Kidney tubule cell (primary cell): ENCODE measurements around the gene RASGRP2.

ENCODE experiments used
- DNase-seq: peaks from one replicate; pipeline ENCODE4 v3.0.0-alpha.2; 2018; ENCODE audit warnings: low spot score

RASGRP2 gene

DNA sequence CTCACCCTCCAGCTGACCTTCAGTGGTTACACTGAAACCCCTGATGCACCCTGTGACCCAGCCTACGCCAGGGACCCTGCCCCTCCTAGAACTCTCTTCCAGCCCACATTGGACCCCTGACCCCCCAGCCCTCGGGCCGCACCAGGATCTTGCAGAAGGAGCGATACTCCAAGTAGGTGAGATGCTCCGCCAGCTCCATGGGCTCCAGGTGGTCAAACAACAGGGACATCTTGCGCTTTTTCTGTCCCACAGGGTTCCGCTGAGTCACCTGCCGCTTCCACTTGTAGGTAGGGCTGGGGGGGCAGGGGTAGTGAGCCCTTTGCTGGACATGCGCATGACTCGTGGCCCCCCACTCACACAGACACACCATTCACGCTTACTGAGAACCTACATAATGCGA, 4.1 kb downstream of the RASGRP2 start:
- no peak for DNase-seq

DNA sequence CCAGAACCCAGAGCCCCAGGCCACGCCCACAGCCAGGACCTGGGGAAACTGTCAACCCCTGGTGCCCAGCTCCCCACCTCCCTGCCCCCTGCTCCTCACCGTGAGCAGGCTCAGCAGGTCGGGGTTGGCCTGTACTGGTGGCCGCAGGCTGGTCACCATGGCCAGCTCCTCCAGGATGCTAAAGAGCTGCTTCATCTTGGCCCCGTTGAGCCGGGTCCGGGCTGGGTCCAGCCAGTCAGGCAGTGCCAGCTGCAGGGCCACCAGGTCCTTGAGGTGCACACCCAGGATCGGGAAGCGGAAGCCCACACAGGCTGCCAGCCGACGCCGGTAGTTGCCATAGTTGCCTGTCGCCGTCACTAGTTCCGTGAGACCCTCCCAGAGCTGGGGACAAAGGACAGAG, 7.3 kb downstream of the RASGRP2 start:
- DNase-seq = no peak

DNA sequence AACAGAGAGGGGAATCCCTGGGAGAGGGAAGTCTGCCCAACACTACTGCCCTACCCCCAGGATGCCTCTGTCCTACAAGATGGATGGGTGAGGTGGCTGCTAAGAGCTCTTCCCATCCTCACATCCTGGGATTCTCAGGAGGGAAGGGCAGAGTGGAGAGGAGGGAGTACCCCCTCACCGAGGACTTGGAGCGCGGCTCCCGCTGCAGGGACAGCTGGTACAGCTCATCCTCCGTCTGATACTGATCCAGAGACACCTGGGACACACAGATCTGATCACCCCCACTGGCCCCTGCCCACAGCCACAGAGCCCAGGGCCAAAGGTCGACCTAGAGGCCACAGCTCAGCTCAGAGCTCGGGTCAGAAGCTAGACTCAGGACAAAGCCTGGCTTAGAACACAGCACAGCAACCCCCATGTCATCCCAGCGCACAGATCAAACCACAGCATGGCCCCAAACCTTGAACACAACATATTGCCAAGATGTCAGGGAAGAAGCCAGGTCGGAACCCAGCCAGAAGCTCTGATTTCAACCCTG, 8.2 kb downstream of the RASGRP2 start:
- DNase-seq = no peak

DNA sequence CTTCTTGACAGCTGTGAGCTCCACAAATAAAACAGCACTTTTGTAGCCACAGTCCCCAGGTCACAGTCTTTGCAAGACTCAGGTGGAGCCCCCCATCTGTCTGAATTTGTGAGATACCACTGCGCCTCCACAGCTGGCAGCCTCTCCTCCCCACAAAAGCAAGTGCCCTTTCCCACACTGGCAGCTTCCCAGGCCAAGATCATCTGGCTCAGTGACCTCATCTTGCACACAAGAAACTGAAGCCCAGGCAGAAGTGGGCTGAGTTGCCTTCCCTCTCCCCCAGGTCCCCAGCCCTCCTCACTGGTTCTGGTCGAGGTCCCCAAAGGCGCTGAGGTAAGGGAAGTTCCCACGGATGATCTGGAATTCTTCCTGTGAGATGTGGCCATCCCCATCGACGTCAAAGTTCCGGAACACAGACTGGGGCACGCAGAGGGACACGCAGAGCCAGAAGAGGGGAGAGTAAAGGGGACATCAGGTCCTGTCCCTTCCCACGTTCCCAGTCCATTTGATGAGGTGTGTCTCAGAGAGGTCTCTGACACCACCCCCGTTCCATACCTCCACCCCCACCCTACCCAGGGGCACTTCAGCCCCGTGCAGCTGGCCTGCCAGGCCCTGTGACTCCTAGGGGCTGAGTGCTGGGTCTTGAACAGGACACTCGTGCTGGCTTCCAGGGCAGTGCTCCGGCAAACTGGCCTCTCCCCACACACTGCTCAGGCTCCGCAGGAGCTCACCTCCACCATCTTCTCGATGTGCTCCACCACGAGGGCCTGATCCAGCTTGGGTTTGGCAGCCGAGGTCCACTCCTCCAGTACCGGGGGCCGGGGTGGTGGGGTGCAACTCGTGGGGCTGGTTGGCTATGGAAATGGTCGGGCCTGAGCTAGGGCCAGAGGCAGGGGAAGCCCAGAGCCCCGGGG, 8.9 kb downstream of the RASGRP2 start:
- no peak for DNase-seq

DNA sequence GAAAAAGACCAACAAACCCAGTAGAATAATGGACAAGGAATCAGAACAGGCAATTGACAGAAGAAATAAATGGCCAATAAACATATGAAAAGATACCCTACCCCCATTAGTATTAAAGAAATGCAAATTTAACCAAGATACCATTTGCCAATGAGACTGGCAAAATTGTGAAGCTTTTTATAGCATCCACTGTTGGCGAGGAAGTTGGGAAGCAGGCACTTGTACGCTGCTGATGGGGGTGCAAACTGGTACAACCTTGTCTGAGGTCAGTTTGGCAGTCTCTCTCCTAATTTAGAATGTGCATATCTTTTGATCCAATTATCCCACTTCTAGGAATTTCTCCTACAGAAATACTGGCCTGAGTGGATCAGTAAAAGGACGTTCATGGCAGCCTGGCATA, 12.3 kb downstream of the RASGRP2 start:
- DNase-seq = no peak

DNA sequence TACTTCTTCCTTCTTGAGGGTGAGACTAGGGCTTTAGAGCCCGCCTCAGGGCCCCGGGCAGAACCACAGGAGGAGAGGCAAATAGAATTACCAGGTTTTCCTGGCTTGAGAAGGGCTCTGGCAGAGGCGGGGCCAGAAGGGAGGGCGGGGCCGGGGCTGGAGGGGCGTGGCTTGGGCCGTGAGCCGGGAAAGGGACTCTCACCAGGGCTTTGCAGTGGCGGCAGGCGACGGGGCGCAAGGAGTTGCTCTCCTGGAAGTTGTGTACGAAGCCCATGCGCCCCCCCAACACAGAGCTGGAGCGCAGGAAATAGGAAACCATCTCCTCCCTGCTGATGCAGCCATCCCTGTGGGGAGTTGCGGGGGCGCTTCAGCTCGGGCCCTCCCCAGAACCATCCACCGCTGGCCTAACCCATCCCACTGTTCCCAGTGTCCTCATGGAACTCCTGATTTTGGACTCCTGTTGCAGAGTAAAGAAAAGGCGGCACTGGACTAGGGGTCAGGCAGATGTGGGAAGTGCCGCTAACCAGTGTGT, 14.0 kb downstream of the RASGRP2 start:
- peak; percentile 9 for DNase-seq

DNA sequence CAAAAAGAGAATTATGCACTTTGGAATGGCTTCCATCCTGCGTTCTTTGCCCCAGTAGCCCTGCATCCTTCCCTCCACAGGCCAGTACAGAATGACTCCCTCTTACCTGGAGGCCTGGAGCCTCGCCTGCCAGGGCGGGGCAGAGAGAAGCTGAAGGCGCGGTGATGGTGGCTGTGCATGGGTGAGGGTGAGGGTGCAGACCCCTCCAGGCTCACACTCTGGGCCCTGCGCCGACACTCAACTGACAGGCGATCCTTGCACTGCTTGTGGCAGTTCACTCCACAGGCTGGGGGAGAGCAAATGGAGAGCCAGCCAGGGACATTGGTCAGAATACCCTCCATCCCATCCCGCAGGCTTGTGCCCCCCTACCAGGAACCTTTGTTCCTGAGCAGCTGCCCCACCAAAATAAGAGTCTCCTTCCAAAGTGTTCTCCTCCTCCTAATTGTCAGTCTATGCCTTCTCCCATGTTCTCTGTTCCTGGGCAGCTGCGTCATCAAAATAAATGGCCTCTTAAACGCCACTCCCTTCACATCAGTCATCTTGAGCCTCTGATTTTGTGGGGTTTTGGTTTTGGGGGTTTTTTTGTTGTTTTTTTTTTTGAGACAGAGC, 15.1 kb downstream of the RASGRP2 start:
- DNase-seq = no peak

DNA sequence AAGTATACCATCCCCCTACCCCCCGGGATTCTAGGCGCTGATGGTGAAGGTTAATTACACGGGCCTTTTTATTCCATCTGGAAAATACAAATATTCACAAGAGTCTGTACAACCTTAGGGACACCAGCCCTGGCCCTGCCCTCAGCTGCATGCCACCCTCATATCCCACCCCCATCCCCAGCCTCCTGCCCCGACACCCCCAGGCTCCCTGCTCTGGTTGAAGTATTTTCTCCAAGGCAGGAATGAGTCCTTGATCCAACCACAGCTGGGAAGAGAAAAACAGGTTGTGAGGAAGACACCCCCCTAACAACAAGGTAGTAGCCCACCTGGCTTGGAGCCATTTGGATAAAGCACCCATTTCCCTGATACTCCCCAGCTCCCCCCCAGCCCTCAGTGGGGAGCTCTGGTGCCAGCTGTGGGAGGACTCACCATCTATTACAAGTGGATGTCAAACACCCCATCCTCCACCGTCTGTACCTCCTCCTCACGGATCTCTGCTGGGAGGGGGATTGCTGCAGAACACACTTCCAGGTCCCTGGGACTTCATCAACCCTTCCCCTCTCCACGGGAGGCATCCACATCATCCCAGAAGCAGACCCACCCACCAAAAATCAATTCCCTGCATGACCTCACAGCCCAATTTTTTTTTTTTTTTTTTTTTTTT, 16.9 kb downstream of the RASGRP2 start:
- DNase-seq = no peak

DNA sequence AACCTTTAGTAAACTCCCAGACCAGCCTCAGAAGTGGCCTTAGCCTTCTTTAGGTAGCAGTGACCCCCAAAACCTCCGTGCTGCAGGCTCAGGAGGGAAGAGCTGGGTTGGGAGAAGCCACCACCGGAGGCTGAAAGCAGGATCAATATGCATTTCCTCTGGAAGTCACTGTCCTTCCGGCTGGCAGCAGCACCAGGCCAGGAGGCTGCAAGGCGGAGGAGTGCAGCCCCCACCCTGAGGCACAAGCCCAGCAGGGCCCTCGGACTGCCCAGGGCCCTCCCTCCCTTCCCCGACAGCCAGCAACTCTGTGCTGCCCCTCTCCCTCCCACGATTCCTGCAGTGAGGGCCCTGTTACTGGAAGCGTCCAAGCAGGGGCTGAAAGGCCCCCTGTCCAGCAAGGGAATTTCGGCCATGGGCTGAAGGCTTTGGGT, 17.7 kb downstream of the RASGRP2 start:
- DNase-seq = no peak

DNA sequence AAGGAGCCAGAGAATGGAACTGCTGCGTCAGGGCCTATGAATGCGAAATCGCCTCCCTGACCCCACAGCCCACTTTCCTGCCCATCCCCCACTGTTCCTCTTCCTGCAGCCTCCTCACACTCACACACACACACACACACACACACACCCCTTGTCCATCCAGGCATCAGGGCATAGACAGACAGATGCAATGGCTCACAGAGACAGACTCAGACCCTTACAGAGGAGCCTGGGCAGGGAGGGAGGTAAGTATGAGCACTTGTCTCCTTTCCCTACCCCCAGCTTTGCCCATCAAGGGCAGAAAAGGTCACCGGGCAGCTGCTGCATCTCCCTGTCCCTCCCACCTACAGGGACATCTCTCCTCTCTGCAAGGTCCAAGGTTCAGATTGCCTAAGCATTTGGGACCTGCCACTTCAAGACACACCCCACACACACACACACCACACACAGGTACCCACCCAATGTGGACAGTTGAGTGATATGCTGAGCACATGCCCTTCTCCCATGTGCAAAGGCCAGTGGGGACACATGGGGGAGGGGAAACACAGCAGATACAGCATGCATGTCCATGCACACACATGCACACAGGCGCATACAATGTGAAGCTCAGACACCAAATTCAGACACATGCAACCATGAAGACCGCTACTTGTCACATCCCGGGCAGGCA, 18.9 kb downstream of the RASGRP2 start:
- no peak for DNase-seq

DNA sequence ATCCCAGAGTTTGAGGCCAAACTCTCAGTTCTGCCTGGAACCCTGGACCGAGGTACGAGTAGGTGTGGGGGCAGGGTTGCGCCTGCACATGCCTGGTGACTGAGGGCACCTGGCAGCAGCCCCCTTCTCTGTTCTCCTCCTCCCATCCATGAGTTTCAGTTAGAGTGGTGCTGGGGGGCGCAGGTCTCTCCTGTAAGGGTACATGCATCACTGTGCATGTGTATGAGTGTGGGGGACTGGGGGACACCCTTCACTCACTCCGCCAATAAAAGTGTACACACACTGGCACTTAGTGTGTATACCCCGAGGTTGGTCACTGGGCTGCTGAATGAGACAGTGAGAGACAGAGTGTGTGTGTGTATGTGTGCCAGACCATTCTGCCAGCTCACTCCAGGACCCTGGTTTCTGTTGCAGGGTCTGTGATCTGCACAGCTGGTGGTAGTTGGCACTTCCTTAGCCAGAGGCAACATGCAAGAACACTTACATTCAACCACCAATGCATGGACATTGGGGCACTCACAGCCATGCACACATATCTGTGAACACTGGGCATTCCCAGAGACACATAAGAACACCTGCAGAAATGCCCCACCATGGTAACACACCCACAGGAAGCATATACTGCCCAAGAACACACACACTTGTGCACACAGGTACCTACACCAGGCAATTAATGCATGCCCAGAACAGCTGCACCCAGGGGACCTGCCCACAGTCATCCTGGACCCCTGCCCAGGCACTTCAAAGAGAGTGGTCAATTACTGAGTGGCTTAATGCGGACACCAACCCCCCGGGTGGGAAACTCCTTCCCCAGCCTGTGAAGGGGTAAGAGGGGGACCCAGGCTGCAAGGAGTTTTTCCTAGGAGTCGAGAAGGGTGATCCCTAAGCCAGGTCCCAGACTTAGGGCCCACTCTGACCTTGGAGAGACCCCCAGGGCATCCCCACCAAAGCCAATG, 19.8 kb downstream of the RASGRP2 start:
- DNase-seq = no peak

DNA sequence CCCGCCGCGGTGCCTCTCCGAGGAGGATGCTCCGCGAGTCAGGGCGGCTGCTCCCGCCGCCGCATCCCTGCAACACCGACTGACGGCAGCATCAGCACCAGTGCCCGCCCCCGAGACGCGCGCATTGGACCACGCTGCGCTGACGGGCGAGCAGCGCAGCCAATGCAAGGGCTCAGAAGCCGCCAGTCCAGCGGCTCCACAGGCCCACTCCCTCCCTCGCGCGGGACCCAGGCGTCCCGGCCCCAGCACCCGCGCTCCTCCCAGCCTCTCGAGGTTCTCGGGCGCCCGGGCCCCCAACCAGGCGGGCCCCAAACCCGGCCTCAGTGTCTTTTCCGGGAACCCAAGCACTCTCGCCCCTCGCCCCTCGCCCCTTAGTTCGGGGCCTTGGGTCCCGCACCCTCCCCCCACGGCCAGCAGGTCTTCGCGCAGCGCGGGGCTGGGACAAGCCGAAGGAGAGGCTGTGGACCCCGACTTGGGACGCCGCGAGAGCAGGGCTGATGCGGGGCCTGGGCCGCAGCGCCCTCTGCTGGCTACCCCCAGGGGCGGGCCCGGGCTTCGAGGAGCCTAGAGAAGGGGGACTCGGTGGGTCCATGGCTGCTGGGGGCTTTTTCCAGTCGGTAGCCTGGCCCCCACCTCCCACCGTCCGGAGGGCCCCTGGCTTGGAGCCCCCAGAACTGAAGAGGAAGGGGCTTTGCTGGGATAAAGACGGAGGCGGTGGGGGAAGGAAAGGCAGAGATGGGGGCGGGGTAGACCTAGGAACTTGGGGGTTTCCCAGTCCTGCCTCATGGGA, 20.6 kb downstream of the RASGRP2 start, which contains the start of gene NRXN2:
Gene NRXN2 (minus strand): TSS at position 81 of the 790 bp plus-strand sequence. CDS start 9,498 bp downstream, outside the sequence.
- peak; percentile 80 for DNase-seq

DNA sequence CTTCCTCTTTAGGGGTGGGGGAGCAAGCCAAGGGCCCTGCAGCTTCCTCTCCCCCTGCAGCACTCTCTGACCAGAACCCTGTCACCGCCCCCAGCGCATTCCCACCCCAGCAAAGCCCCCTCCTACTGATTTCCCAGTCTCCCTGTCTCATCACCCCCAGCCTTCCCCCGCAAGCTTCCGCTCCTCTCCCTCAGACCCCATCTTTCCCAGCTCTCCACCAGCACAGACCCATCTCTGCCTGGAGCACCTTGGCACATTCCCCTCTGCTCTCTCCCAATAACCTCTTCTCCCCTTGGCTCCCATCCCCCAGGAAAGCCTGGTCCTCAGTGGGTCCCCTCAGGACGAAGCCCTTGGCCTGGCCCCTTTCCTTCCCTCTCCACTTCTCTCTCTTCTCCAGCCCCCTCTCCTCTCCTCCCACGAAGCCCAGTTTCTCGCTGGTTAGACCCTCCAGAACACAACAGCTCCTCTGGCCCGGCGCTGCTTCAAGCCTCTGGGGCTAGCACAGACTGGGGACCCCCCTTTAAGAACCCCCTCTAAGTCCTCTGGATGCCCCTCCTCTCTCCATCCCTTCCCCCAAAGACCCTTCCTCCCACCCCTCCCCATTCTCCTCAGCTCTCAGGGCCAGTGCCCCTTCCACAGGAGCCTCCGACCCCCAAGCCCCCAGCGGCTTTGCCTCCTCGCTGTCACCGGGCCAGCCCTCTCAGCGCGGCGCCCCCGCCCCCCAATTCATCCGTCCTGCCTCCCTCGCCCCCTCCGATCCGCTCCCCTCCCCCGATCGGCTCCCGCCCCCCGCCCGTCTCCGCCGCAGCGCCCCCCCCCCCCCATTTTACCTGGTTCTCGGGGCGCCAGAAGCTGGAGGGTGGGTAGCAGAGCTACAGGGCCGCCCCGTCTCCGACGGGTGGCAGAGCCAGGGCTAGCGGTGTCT, 21.5 kb downstream of the RASGRP2 start:
- no peak for DNase-seq

DNA sequence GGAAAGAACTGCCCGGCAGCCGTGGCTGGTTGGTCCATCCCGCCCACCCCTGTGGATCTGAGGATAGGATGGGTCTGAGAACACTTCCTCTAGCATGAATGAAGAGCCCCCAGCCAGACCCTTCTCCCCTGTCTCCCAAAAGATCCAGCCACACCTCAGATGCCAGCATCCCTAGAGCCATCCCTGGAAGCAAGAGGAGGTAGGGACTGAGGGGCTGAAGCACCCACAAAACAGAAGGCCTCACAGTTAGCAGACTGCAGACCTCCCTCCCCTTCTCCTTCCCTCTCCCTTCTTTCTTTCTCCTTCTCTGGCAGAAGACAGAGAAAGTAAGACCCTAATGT, 22.6 kb downstream of the RASGRP2 start:
- DNase-seq = no peak

DNA sequence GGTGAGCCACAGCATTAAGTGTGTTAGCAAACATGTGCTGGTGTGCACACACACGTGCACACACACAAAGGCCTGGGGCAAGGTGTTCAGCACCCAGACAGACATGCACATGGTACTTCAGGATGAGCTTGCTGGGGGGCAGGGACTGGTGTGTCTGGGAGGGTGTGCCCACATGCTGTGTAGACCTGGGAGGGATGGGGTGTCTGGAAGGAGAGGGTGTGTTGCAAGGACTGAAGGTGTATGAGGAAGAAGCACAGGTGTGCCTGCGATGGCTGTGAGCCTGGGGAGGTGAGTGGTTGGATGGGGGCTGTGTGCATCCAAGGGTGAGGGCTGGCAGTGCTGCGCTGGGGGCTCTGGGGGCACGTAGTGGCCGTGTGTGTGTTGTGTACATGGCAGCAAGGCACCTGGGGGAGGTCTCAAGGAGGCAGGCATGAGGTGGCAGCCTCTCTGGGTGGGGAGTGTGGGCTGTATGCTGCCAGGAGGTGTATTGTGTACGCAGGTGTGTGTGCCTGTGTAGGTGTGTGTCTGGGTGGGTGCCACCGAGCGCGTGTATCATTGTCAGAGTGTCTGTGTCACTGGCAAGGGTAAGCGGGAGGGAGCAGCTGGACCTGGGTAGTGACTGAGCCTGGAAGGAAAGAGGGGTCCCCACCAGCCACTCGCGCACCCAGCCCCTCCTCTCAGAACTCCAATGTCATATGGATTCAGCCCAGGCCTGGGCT, 23.1 kb downstream of the RASGRP2 start:
- no peak for DNase-seq

DNA sequence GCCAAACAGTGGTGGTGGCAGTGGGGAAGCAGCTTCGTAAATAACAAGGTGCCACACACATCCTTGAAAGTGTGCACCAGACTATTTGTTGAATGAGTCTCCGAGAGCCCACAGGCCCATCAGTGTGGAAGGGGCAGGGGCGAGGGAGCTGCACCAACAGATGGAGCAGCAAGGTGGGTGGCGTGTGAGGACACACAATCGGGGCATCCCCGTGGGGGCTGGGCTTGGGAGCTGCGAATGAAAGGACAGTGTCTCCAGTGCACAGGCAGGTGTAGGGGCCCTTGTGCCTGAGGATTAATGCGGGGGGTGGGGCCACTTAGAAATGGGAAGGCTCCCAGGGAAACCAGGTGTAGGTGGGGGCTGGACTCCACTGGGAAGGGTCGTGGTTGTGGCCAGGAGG, 23.8 kb downstream of the RASGRP2 start:
- DNase-seq = no peak

DNA sequence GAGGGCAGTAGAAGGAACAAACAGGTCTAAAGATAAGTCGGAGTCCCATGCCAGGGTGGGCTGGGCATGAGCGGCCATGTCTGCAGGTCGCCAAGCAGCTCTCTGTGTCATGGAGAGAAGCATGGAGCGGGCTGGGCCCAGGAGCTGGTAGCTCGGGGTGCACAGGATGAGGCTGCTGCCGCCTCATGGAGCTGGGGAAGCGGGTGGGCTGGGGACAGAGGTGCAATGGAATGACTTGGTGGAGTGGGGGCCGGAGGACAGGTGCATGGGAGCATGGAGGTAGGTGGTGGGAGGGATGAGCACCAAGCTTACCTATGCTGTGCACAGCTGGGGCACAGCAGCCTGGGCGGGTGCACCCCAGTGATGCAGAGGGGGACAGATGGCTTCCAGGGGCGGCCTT, 24.5 kb downstream of the RASGRP2 start:
- no peak for DNase-seq

DNA sequence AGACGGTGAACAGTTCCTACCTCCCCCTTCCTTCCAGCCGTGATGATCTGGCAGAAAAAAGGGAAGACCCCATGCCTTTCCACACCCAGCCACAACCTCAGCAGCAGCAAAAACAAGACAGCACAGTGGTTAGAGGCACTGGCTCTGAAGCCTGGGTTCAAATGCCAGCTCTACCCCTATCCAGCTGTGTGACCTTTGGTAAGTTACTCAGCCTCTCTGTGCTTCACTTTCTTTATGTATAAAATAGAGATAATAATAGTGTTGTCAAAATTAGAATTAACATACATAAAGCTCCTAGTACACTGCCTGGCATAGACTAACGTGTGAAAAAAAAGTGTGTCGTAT, 25.2 kb downstream of the RASGRP2 start:
- no peak for DNase-seq
